ENCODE measurements around the gene CDK16. TPM values are rescaled to one million over a fixed set of nuclear protein-coding genes. Genes with fewer than 3 reads are reported as not detected.

CDK16 gene
- total and polyA plus RNA-seq, 2 donors (not counting 1 experiment from before 2014, with no cell fraction given) = 57.6 to 104 TPM

DNA sequence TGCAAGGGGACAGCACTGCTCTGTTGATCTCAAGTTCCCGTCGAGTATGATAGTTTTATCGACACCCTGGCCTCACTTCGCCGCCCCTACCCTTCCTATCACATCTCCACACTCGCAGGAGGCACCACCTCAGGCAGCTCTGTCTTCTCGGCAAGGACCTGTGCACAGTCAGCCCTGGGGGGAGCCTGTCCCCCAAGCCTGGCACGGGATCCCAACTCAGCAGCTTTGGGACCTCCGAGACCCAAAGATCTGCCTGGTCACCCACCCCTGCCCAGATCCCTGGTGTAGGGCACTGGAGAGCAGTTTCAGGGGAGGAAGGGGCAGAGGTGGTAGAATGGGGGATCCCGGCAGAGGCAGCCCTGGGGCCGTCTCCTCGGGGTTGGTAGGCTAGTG is 42.9 kb upstream of the CDK16 start:
- no peak overlapping the region for H3K4me2 ChIP-seq (ENCODE audit: extremely low read depth, insufficient read depth, low read length)
- H3K4me1 ChIP-seq (ENCODE audit: control insufficient read depth, extremely low read depth, insufficient read depth, low read length) = no peaks in the 10 kb centered on the region
- no peak overlapping the region for H3K27ac ChIP-seq (ENCODE audit: insufficient read depth, low read length)
- TF ChIP-seq EZH2 (IDR thresholded peaks at IDR 0.05; ENCODE audit: low read length, missing control alignments) = no peak
- TF ChIP-seq, protein P1, sequence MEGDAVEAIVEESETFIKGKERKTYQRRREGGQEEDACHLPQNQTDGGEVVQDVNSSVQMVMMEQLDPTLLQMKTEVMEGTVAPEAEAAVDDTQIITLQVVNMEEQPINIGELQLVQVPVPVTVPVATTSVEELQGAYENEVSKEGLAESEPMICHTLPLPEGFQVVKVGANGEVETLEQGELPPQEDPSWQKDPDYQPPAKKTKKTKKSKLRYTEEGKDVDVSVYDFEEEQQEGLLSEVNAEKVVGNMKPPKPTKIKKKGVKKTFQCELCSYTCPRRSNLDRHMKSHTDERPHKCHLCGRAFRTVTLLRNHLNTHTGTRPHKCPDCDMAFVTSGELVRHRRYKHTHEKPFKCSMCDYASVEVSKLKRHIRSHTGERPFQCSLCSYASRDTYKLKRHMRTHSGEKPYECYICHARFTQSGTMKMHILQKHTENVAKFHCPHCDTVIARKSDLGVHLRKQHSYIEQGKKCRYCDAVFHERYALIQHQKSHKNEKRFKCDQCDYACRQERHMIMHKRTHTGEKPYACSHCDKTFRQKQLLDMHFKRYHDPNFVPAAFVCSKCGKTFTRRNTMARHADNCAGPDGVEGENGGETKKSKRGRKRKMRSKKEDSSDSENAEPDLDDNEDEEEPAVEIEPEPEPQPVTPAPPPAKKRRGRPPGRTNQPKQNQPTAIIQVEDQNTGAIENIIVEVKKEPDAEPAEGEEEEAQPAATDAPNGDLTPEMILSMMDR (conservative IDR thresholded peaks at IDR 0.05 in 1 of 2, IDR thresholded peaks at IDR 0.05 in 1 of 2; ENCODE audit: low read depth in 1 of 2, low read length in 2 of 2) = no peak
- H3K4me3 ChIP-seq (replicated peaks in 1 of 4; ENCODE audit: control extremely low read depth in 1 of 4, insufficient read depth in 1 of 4, low read depth in 3 of 4, low read length in 4 of 4) = no peak overlapping the region
- no peaks in the 10 kb centered on the region for H4K20me1 ChIP-seq (ENCODE audit: control insufficient read depth, extremely low read depth, insufficient read depth, low read length)
- DNase-seq (ENCODE audit: low read depth in 2 of 2) = no peak
- H2AFZ ChIP-seq (ENCODE audit: low read length) = no peak overlapping the region
- no peak overlapping the region for H3K9ac ChIP-seq (ENCODE audit: insufficient read depth, low read length)
- peaks cover 7% of the 10 kb centered on the region for H3K36me3 ChIP-seq (ENCODE audit: control insufficient read depth, insufficient read depth, low read length)
- H3K9me3 ChIP-seq (ENCODE audit: control insufficient read depth, insufficient read depth, low read depth, low read length) = no peaks in the 10 kb centered on the region
- no peaks in the 10 kb centered on the region for H3K27me3 ChIP-seq (ENCODE audit: control insufficient read depth, insufficient read depth, low read length)
- H3K79me2 ChIP-seq (ENCODE audit: control insufficient read depth, insufficient read depth, low read length) = no peaks in the 10 kb centered on the region

DNA sequence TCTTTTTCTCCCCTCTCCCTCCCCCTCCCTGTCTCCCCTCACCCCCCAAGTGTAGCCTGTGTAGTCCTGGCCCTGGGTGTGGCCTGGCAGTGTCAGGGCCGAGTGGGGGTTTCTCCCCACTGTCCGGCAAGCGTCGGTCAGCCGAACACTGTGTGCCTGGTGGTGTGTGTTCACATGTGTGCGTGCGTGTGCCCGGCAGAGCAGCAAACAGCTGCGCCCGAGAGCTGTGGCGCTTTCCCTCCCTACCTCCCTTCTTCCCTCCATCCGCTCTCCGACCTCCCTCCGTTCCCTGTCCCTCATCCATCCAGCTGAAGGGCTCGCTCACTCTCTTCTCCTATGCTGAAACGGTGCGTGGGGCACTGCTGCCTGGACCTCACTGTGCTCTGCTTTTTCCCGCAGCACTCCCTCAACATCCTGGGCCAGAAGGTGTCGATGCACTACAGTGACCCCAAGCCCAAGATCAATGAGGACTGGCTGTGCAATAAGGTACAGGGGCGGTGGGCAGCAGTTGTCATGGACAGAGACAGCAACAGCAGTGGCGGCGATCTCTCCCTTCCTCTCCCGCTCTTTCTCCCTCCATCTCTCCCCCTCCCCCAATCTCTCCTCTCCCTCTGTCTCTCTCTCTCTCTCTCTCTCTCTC is 42.3 kb upstream of the CDK16 start:
- DNase-seq (ENCODE audit: low read depth in 2 of 2) = no peak
- H3K9ac ChIP-seq (ENCODE audit: insufficient read depth, low read length) = no peak overlapping the region
- no peak for TF ChIP-seq EZH2 (IDR thresholded peaks at IDR 0.05; ENCODE audit: low read length, missing control alignments)
- TF ChIP-seq, protein P1 (conservative IDR thresholded peaks at IDR 0.05 in 1 of 2, IDR thresholded peaks at IDR 0.05 in 1 of 2; ENCODE audit: low read depth in 1 of 2, low read length in 2 of 2) = no peak
- H4K20me1 ChIP-seq (ENCODE audit: control insufficient read depth, extremely low read depth, insufficient read depth, low read length) = no peaks in the 10 kb centered on the region
- peaks cover 7% of the 10 kb centered on the region for H3K36me3 ChIP-seq (ENCODE audit: control insufficient read depth, insufficient read depth, low read length)
- no peak overlapping the region for H2AFZ ChIP-seq (ENCODE audit: low read length)
- H3K79me2 ChIP-seq (ENCODE audit: control insufficient read depth, insufficient read depth, low read length) = no peaks in the 10 kb centered on the region
- no peaks in the 10 kb centered on the region for H3K9me3 ChIP-seq (ENCODE audit: control insufficient read depth, insufficient read depth, low read depth, low read length)
- H3K27me3 ChIP-seq (ENCODE audit: control insufficient read depth, insufficient read depth, low read length) = no peaks in the 10 kb centered on the region
- H3K4me1 ChIP-seq (ENCODE audit: control insufficient read depth, extremely low read depth, insufficient read depth, low read length) = no peaks in the 10 kb centered on the region
- H3K27ac ChIP-seq (ENCODE audit: insufficient read depth, low read length) = no peak overlapping the region
- no peak overlapping the region for H3K4me2 ChIP-seq (ENCODE audit: extremely low read depth, insufficient read depth, low read length)
- H3K4me3 ChIP-seq (replicated peaks in 1 of 4; ENCODE audit: control extremely low read depth in 1 of 4, insufficient read depth in 1 of 4, low read depth in 3 of 4, low read length in 4 of 4) = no peak overlapping the region

DNA sequence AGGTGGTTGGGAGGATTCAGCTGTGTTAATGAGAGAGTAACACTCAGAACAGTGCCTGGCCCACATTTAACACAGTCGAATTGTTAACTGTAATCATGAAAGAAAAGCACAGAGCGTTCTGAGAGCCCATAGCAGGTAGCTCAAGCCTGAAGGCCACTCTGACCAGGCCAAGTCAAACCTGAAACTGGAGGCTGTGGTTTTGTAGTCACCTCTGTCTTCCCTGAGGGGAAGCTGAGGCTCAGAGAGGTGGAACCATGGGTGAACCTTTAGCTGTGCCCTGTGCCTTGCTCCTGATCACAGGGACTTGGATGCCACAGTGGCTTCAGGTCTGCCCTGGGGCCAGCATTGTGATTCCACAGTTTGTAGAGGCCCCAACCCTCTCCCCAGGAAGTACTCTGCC is 41.4 kb upstream of the CDK16 start:
- H4K20me1 ChIP-seq (ENCODE audit: control insufficient read depth, extremely low read depth, insufficient read depth, low read length) = no peaks in the 10 kb centered on the region
- H3K4me2 ChIP-seq (ENCODE audit: extremely low read depth, insufficient read depth, low read length) = no peak overlapping the region
- TF ChIP-seq, protein P1 (conservative IDR thresholded peaks at IDR 0.05 in 1 of 2, IDR thresholded peaks at IDR 0.05 in 1 of 2; ENCODE audit: low read depth in 1 of 2, low read length in 2 of 2) = no peak
- no peak for TF ChIP-seq EZH2 (IDR thresholded peaks at IDR 0.05; ENCODE audit: low read length, missing control alignments)
- H2AFZ ChIP-seq (ENCODE audit: low read length) = no peak overlapping the region
- DNase-seq (ENCODE audit: low read depth in 2 of 2) = no peak
- H3K9ac ChIP-seq (ENCODE audit: insufficient read depth, low read length) = no peak overlapping the region
- no peaks in the 10 kb centered on the region for H3K9me3 ChIP-seq (ENCODE audit: control insufficient read depth, insufficient read depth, low read depth, low read length)
- H3K4me3 ChIP-seq (replicated peaks in 1 of 4; ENCODE audit: control extremely low read depth in 1 of 4, insufficient read depth in 1 of 4, low read depth in 3 of 4, low read length in 4 of 4) = no peak overlapping the region
- no peaks in the 10 kb centered on the region for H3K4me1 ChIP-seq (ENCODE audit: control insufficient read depth, extremely low read depth, insufficient read depth, low read length)
- no peaks in the 10 kb centered on the region for H3K27me3 ChIP-seq (ENCODE audit: control insufficient read depth, insufficient read depth, low read length)
- H3K27ac ChIP-seq (ENCODE audit: insufficient read depth, low read length) = no peak overlapping the region
- H3K79me2 ChIP-seq (ENCODE audit: control insufficient read depth, insufficient read depth, low read length) = no peaks in the 10 kb centered on the region
- H3K36me3 ChIP-seq (ENCODE audit: control insufficient read depth, insufficient read depth, low read length) = peaks cover 8% of the 10 kb centered on the region
